ENCODE measurements around the gene ZNF230.

DNA sequence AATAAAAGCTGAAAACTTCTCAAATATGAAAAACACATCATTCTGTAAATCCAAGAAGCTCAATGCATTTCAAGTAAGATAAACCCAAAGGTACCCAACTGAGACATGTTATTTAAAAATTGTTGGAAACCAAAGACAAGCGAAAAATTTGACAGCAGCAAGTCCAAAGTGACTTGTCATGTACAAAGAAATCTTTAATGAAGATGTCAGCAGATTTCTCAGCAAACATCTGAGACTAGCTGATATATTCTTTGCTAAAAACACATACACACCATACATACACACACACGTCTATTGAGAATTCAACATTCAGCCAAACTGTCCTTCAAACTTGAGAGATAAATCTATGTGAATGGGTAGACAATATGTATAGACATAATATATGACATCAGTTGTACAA, 16.7 kb downstream of the ZNF230 start:
- TF ChIP-seq ZIC2 (tag by site-specific recombination; IDR thresholded peaks at IDR 0.05) (no peak), ZNF404 (tag by site-specific recombination; IDR thresholded peaks at IDR 0.05) (no peak), ZNF555 (tag by site-specific recombination; conservative IDR thresholded peaks at IDR 0.05) (no peak), MYNN (tag by site-specific recombination; IDR thresholded peaks at IDR 0.05; ENCODE audit: borderline replicate concordance) (no peak), ZNF624 (tag by site-specific recombination; IDR thresholded peaks at IDR 0.05) (no peak), ZSCAN16 (tag by site-specific recombination; IDR thresholded peaks at IDR 0.05) (no peak), ZFP37 (tag by site-specific recombination; IDR thresholded peaks at IDR 0.05) (no peak), RBAK (tag by site-specific recombination; IDR thresholded peaks at IDR 0.05) (no peak), ZNF785 (tag by site-specific recombination; IDR thresholded peaks at IDR 0.05) (no peak)
- TF ChIP-seq, protein P1, sequence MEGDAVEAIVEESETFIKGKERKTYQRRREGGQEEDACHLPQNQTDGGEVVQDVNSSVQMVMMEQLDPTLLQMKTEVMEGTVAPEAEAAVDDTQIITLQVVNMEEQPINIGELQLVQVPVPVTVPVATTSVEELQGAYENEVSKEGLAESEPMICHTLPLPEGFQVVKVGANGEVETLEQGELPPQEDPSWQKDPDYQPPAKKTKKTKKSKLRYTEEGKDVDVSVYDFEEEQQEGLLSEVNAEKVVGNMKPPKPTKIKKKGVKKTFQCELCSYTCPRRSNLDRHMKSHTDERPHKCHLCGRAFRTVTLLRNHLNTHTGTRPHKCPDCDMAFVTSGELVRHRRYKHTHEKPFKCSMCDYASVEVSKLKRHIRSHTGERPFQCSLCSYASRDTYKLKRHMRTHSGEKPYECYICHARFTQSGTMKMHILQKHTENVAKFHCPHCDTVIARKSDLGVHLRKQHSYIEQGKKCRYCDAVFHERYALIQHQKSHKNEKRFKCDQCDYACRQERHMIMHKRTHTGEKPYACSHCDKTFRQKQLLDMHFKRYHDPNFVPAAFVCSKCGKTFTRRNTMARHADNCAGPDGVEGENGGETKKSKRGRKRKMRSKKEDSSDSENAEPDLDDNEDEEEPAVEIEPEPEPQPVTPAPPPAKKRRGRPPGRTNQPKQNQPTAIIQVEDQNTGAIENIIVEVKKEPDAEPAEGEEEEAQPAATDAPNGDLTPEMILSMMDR (tag by site-specific recombination; IDR thresholded peaks at IDR 0.05): no peak
- TF ChIP-seq, protein P2, sequence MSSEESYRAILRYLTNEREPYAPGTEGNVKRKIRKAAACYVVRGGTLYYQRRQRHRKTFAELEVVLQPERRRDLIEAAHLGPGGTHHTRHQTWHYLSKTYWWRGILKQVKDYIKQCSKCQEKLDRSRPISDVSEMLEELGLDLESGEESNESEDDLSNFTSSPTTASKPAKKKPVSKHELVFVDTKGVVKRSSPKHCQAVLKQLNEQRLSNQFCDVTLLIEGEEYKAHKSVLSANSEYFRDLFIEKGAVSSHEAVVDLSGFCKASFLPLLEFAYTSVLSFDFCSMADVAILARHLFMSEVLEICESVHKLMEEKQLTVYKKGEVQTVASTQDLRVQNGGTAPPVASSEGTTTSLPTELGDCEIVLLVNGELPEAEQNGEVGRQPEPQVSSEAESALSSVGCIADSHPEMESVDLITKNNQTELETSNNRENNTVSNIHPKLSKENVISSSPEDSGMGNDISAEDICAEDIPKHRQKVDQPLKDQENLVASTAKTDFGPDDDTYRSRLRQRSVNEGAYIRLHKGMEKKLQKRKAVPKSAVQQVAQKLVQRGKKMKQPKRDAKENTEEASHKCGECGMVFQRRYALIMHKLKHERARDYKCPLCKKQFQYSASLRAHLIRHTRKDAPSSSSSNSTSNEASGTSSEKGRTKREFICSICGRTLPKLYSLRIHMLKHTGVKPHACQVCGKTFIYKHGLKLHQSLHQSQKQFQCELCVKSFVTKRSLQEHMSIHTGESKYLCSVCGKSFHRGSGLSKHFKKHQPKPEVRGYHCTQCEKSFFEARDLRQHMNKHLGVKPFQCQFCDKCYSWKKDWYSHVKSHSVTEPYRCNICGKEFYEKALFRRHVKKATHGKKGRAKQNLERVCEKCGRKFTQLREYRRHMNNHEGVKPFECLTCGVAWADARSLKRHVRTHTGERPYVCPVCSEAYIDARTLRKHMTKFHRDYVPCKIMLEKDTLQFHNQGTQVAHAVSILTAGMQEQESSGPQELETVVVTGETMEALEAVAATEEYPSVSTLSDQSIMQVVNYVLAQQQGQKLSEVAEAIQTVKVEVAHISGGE (tag by site-specific recombination; conservative IDR thresholded peaks at IDR 0.05; ENCODE audit: low read depth): no peak
- TF ChIP-seq, protein P3, sequence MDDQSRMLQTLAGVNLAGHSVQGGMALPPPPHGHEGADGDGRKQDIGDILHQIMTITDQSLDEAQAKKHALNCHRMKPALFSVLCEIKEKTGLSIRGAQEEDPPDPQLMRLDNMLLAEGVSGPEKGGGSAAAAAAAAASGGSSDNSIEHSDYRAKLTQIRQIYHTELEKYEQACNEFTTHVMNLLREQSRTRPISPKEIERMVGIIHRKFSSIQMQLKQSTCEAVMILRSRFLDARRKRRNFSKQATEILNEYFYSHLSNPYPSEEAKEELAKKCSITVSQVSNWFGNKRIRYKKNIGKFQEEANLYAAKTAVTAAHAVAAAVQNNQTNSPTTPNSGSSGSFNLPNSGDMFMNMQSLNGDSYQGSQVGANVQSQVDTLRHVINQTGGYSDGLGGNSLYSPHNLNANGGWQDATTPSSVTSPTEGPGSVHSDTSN (CRISPR knock-in tag; IDR thresholded peaks at IDR 0.05): no peak
- TF ChIP-seq, protein P4, sequence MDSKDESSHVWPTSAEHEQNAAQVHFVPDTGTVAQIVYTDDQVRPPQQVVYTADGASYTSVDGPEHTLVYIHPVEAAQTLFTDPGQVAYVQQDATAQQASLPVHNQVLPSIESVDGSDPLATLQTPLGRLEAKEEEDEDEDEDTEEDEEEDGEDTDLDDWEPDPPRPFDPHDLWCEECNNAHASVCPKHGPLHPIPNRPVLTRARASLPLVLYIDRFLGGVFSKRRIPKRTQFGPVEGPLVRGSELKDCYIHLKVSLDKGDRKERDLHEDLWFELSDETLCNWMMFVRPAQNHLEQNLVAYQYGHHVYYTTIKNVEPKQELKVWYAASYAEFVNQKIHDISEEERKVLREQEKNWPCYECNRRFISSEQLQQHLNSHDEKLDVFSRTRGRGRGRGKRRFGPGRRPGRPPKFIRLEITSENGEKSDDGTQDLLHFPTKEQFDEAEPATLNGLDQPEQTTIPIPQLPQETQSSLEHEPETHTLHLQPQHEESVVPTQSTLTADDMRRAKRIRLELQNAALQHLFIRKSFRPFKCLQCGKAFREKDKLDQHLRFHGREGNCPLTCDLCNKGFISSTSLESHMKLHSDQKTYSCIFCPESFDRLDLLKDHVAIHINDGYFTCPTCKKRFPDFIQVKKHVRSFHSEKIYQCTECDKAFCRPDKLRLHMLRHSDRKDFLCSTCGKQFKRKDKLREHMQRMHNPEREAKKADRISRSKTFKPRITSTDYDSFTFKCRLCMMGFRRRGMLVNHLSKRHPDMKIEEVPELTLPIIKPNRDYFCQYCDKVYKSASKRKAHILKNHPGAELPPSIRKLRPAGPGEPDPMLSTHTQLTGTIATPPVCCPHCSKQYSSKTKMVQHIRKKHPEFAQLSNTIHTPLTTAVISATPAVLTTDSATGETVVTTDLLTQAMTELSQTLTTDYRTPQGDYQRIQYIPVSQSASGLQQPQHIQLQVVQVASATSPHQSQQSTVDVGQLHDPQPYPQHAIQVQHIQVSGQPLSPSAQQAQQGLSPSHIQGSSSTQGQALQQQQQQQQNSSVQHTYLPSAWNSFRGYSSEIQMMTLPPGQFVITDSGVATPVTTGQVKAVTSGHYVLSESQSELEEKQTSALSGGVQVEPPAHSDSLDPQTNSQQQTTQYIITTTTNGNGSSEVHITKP (tag by site-specific recombination; IDR thresholded peaks at IDR 0.05): no peak
